ENCODE data around the gene INTS6L. TPM values are rescaled to one million over a fixed set of nuclear protein-coding genes. Genes with fewer than 3 reads are reported as not detected.

The INTS6L gene
- total RNA-seq, 1 experiment from 2014 or later, result not detected

DNA sequence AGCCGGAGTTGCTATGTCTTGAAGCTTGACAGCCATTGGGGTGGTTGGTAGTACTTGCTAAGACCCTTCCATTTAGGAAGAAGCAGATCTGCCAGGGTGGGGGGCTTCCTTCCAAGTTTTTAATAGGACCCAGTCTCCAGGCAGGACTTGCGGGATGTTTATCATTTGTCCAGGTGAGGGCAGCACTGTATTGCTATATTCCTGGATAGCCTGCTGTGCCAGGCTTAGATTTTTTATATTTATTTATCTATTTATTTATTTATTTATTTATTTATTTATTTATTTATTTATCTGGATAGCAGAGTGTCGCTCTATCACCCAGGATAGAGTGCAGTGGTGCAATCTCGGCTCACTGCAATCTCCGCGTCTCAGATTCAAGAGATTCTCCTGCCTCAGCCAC is 105.5 kb downstream of the INTS6L start:
- Histone ChIP-seq H3K4me3 (no peak overlapping the region), H3F3A (ENCODE audit: insufficient read depth, low read depth) (no peaks in the 10 kb centered on the region), H2AFZ (no peak overlapping the region), H3K9me2 (ENCODE audit: insufficient read depth) (no peaks in the 10 kb centered on the region), H3K36me3 (ENCODE audit: low read depth) (no peaks in the 10 kb centered on the region), H3K4me1 (replicated peaks; ENCODE audit: insufficient read depth) (no peaks in the 10 kb centered on the region), H3K4me2 (no peak overlapping the region), H4K20me1 (ENCODE audit: insufficient read depth) (no peaks in the 10 kb centered on the region), H3K79me2 (ENCODE audit: low read depth) (no peaks in the 10 kb centered on the region), H3K9me3 (ENCODE audit: insufficient read depth, low read depth) (no peaks in the 10 kb centered on the region), H3K27ac (no peak overlapping the region), H3K27me3 (ENCODE audit: insufficient read depth, low read depth) (peaks cover 5% of the 10 kb centered on the region)
- intact Hi-C loops (cut with micrococcal nuclease; ENCODE audit: unreplicated experiment), result no loop called here
- peak in 1 of 2 experiments; percentile 4 for DNase-seq
- no TSS peak for BruUV-seq (replicated peaks)
- ChIA-PET POLR2A (ENCODE audit: unreplicated experiment) (no interaction called here), CTCF (no interaction called here)
- TF ChIP-seq, protein P1, sequence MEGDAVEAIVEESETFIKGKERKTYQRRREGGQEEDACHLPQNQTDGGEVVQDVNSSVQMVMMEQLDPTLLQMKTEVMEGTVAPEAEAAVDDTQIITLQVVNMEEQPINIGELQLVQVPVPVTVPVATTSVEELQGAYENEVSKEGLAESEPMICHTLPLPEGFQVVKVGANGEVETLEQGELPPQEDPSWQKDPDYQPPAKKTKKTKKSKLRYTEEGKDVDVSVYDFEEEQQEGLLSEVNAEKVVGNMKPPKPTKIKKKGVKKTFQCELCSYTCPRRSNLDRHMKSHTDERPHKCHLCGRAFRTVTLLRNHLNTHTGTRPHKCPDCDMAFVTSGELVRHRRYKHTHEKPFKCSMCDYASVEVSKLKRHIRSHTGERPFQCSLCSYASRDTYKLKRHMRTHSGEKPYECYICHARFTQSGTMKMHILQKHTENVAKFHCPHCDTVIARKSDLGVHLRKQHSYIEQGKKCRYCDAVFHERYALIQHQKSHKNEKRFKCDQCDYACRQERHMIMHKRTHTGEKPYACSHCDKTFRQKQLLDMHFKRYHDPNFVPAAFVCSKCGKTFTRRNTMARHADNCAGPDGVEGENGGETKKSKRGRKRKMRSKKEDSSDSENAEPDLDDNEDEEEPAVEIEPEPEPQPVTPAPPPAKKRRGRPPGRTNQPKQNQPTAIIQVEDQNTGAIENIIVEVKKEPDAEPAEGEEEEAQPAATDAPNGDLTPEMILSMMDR (conservative IDR thresholded peaks at IDR 0.05), result peak; percentile 51
- no peak for TF ChIP-seq EZH2 (IDR thresholded peaks at IDR 0.05; ENCODE audit: low read depth)

DNA sequence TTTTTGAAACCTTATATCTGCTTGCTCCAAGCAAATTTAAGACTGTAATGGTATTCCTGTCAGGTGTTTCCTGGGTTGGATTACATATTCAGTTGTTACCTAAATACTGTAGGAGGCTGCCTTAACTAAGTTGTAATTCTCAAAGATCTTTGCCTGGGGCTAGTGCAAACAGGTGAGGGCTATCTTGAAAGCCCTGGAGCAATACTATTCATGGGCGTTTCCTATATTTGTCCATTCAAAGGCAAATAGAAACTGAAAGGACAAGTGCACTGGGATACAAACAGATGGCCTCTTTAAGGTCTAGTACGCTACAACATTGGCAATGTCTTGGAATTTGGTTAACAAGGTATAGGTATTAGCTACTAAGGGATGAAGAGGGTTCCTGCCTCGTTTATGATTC is 108.9 kb downstream of the INTS6L start:
- Histone ChIP-seq H3K9me3 (ENCODE audit: insufficient read depth, low read depth) (no peaks in the 10 kb centered on the region), H3F3A (ENCODE audit: insufficient read depth, low read depth) (no peaks in the 10 kb centered on the region), H3K9me2 (ENCODE audit: insufficient read depth) (no peaks in the 10 kb centered on the region), H3K36me3 (ENCODE audit: low read depth) (no peaks in the 10 kb centered on the region), H3K4me1 (replicated peaks; ENCODE audit: insufficient read depth) (no peaks in the 10 kb centered on the region), H3K4me3 (no peak overlapping the region), H4K20me1 (ENCODE audit: insufficient read depth) (no peaks in the 10 kb centered on the region), H2AFZ (no peak overlapping the region), H3K27me3 (ENCODE audit: insufficient read depth, low read depth) (peaks cover 10% of the 10 kb centered on the region; the same call in 1 of the 2 replicates), H3K79me2 (ENCODE audit: low read depth) (no peaks in the 10 kb centered on the region), H3K27ac (no peak overlapping the region), H3K4me2 (no peak overlapping the region)
- POLR2A ChIA-PET (ENCODE audit: unreplicated experiment), result no interaction called here
- intact Hi-C loops (cut with micrococcal nuclease; ENCODE audit: unreplicated experiment), result no loop called here
- CTCF ChIA-PET, result no interaction called here
- TF ChIP-seq EZH2 (IDR thresholded peaks at IDR 0.05; ENCODE audit: low read depth), result no peak
- TF ChIP-seq, protein P1 (conservative IDR thresholded peaks at IDR 0.05), result no peak
- no peak for DNase-seq
- BruUV-seq (replicated peaks), result no TSS peak

Other genes starting within 250 kb of the INTS6L start
- not detected in 2 replicates for gene ETDC, start 211.2 kb upstream of the INTS6L start, total RNA-seq (2021)
- gene ZNF75D, start 176.6 kb upstream of the INTS6L start, total RNA-seq (2021), result 10.6 and 14.9 TPM in 2 replicates
- gene ZNF449, start 175.9 kb upstream of the INTS6L start, total RNA-seq (2021), result 11.7 and 12.1 TPM in 2 replicates
- gene SMIM10L2A, start 98.7 kb upstream of the INTS6L start, total RNA-seq (2021), result not detected in 2 replicates
- not detected in 2 replicates for gene CT45A1, start 193.0 kb downstream of the INTS6L start, total RNA-seq (2021)
- not detected in 2 replicates for gene CT45A3, start 247.5 kb downstream of the INTS6L start, total RNA-seq (2021)

Measured in PC-9 (cell line).